Measurements from ENCODE around the gene LARGE1. TPM values are rescaled to one million over a fixed set of nuclear protein-coding genes. Genes with fewer than 3 reads are reported as not detected.

Gene LARGE1
- total and polyA plus RNA-seq, 9 of the 15 experiments (the other 6 are each of a cell fraction or from before 2014, with no cell fraction given) = 0.01 to 0.66 (median 0.14) TPM; not detected in 2

DNA sequence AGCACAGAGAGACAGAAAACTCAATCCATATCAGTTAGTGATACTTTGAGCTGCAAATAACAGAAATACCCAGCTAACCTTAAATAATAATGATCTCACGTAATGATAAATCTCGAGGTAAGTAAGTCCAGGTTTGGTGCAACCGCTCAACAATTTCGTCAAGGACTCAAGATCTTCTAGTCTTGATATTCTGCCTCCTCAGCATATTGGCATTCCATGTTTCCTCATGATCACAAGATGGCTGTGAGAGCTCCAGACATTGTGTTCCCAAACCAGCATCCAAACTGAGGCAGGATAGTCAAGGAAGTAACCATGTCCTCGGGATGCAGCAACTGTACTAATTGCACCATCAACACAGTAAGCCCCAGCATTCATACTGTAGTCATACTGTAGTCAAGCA, 7.5 kb upstream of the LARGE1 start:
- Histone ChIP-seq H2AFZ (ENCODE audit: low read depth, low read length) (no peak overlapping the region), H3K9me3 (replicated peaks; ENCODE audit: control insufficient read depth, insufficient read depth, low read depth, low read length) (no peaks in the 10 kb centered on the region), H3K4me1 (replicated peaks in 1 of 2; ENCODE audit: control insufficient read depth in 2 of 2, insufficient read depth in 2 of 2, low read length in 2 of 2) (no peaks in the 10 kb centered on the region), H3K4me3 (no peak overlapping the region), H4K20me1 (replicated peaks; ENCODE audit: control insufficient read depth, insufficient read depth, low read length) (no peaks in the 10 kb centered on the region), H3K79me2 (ENCODE audit: control insufficient read depth, insufficient read depth, low read length) (no peaks in the 10 kb centered on the region), H3K27ac (ENCODE audit: extremely low read depth, low read depth, low read length) (no peak overlapping the region), H3K36me3 (ENCODE audit: control insufficient read depth, insufficient read depth, low read length) (no peaks in the 10 kb centered on the region), H3K9ac (ENCODE audit: insufficient read depth in 1 of 2, low read depth in 2 of 2, low read length in 2 of 2) (no peak overlapping the region), H3K4me2 (ENCODE audit: insufficient read depth, low read length) (no peak overlapping the region), H3K27me3 (ENCODE audit: control insufficient read depth in 2 of 2, insufficient read depth in 2 of 2, low read length in 2 of 2) (no peaks in the 10 kb centered on the region), H3K9me1 (ENCODE audit: control insufficient read depth, insufficient read depth, low read length) (no peaks in the 10 kb centered on the region)
- ChIA-PET CTCF (ENCODE audit: low intra/inter-chr PET ratio) (no interaction called here), POLR2A (no interaction called here)
- in situ Hi-C loops (cut with MboI) (no loop called here), intact Hi-C loops (cut with micrococcal nuclease) (loop anchor here (10.0 kb wide), 1 partner anchor 1097 kb away; no protein-coding TSS in a partner anchor)
- DNase-seq (ENCODE audit: extremely low read depth in 1 of 4, low spot score in 3 of 4) = no peak
- no peak for FAIRE-seq
- TF ChIP-seq TOE1 (IDR thresholded peaks at IDR 0.05; ENCODE audit: borderline replicate concordance) = no peak
- TF ChIP-seq TOE1 (CRISPR knock-in tag; IDR thresholded peaks at IDR 0.05; ENCODE audit: borderline replicate concordance, low read depth) = no peak
- no peak for TF ChIP-seq FOXA1 (IDR thresholded peaks at IDR 0.05; ENCODE audit: borderline replicate concordance)
- no peak for TF ChIP-seq PHF20 (IDR thresholded peaks at IDR 0.05; ENCODE audit: partially characterized antibody)
- TF ChIP-seq NFATC3 (IDR thresholded peaks at IDR 0.05) = no peak
- TF ChIP-seq, protein P1, sequence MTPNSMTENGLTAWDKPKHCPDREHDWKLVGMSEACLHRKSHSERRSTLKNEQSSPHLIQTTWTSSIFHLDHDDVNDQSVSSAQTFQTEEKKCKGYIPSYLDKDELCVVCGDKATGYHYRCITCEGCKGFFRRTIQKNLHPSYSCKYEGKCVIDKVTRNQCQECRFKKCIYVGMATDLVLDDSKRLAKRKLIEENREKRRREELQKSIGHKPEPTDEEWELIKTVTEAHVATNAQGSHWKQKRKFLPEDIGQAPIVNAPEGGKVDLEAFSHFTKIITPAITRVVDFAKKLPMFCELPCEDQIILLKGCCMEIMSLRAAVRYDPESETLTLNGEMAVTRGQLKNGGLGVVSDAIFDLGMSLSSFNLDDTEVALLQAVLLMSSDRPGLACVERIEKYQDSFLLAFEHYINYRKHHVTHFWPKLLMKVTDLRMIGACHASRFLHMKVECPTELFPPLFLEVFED (CRISPR knock-in tag; conservative IDR thresholded peaks at IDR 0.05) = no peak
- TF ChIP-seq RUNX1 (IDR thresholded peaks at IDR 0.05; ENCODE audit: low read depth) = no peak
- TF ChIP-seq POLR2A (conservative IDR thresholded peaks at IDR 0.05) = no peak
- TF ChIP-seq CBX8 (IDR thresholded peaks at IDR 0.05; ENCODE audit: borderline replicate concordance, extremely low read depth, low read depth, low read length, poor library complexity, severe bottlenecking) = no peak
- no peak for TF ChIP-seq POLR2AphosphoS2 (IDR thresholded peaks at IDR 0.05; ENCODE audit: low read length)
- TF ChIP-seq, protein P2, sequence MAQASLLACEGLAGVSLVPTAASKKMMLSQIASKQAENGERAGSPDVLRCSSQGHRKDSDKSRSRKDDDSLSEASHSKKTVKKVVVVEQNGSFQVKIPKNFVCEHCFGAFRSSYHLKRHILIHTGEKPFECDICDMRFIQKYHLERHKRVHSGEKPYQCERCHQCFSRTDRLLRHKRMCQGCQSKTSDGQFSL (CRISPR knock-in tag; IDR thresholded peaks at IDR 0.05) = no peak
- TF ChIP-seq, protein P2 (tag; IDR thresholded peaks at IDR 0.05) = no peak
- no peak for TF ChIP-seq SOX6 (IDR thresholded peaks at IDR 0.05)
- TF ChIP-seq RFX7 (CRISPR knock-in tag; IDR thresholded peaks at IDR 0.05) = no peak
- TF ChIP-seq MEF2A (IDR thresholded peaks at IDR 0.05; ENCODE audit: control insufficient read depth, low read depth, low read length) = no peak
- no peak for TF ChIP-seq MAZ (CRISPR knock-in tag; conservative IDR thresholded peaks at IDR 0.05 in 1 of 2, IDR thresholded peaks at IDR 0.05 in 1 of 2)
- TF ChIP-seq, protein P3, sequence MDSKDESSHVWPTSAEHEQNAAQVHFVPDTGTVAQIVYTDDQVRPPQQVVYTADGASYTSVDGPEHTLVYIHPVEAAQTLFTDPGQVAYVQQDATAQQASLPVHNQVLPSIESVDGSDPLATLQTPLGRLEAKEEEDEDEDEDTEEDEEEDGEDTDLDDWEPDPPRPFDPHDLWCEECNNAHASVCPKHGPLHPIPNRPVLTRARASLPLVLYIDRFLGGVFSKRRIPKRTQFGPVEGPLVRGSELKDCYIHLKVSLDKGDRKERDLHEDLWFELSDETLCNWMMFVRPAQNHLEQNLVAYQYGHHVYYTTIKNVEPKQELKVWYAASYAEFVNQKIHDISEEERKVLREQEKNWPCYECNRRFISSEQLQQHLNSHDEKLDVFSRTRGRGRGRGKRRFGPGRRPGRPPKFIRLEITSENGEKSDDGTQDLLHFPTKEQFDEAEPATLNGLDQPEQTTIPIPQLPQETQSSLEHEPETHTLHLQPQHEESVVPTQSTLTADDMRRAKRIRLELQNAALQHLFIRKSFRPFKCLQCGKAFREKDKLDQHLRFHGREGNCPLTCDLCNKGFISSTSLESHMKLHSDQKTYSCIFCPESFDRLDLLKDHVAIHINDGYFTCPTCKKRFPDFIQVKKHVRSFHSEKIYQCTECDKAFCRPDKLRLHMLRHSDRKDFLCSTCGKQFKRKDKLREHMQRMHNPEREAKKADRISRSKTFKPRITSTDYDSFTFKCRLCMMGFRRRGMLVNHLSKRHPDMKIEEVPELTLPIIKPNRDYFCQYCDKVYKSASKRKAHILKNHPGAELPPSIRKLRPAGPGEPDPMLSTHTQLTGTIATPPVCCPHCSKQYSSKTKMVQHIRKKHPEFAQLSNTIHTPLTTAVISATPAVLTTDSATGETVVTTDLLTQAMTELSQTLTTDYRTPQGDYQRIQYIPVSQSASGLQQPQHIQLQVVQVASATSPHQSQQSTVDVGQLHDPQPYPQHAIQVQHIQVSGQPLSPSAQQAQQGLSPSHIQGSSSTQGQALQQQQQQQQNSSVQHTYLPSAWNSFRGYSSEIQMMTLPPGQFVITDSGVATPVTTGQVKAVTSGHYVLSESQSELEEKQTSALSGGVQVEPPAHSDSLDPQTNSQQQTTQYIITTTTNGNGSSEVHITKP (IDR thresholded peaks at IDR 0.05; ENCODE audit: partially characterized antibody) = no peak
- no peak for TF ChIP-seq HSF4 (CRISPR knock-in tag; IDR thresholded peaks at IDR 0.05; ENCODE audit: borderline replicate concordance)
- ATAC-seq = no peak
- WGBS (ENCODE audit: insufficient coverage, low coverage, missing lambda C conversion rate) = 0% methylated on average over 5 of the region's 5 CpGs
- BruUV-seq (replicated peaks) = no TSS peak

Data from K562 (cell line).